HG03159 (cell line): ENCODE results near the gene AGMO.

Experiments used
- ATAC-seq: cut with Tn5 transposase; IDR thresholded peaks from one replicate; pipeline ENCODE4 v1.9.1; 2021; ENCODE audit warnings: mild to moderate bottlenecking, moderate library complexity; ENCODE audit not compliant: unreplicated experiment

The AGMO gene

DNA sequence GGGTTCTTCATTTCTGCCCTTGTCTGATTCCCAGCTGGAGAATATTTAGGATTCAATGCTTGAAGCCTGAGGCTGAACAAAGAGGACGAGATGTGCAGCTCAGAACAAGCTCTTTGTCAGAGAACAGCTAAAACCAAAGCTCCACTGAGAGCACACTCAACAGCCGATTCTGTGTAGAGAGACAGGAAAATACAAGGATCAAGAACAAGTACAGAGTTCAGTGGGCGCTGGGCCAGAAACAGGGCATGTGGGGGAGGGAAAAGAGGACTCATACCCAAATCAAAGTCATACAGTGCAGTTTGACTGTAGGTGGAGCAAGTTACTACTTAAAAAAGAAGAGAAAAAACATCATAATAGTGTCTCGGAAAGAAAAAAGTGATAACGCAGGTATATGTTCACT lies at the start of gene AGMO:
Gene AGMO, minus strand, starts transcription at position 181 of the 400 bp plus-strand sequence.
- no peak for ATAC-seq

DNA sequence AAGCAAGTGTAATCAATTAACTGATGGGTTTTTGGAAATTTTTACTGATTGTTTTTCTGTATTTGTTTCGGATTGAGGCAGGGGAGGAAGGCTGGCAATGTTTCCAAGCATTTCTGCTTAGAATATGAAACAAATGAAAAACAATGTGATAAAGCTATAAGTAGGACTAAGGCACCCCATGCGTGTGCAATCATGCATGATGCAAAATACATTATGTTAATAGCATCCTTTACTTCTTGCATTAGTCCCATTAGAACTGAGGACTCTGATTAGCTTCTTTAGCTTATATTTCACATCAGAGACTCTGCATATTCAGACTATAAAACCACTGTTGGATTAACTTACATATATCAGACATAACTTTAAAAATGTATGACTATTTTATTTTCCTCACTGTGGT lies 48.7 kb upstream of the AGMO start:
- ATAC-seq: no peak

DNA sequence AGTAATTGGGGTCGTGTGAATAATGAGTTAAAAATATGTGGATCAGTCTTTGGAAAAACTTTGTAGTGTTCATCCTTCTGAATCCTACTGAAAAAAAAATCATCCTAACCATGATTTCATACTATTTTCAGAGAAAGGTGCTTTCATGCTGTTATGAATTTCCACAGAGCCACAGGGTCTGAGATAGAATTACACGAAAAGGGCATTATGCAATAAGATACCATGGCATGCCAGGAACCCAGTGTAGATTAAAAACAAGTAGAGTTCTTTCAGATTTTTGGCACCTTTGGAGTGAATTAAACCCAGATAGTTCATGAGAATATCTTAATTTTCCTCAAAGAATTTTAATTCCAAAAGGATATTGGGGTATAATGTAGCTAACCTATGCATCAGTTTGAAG lies 47.5 kb upstream of the AGMO start:
- ATAC-seq: no peak

DNA sequence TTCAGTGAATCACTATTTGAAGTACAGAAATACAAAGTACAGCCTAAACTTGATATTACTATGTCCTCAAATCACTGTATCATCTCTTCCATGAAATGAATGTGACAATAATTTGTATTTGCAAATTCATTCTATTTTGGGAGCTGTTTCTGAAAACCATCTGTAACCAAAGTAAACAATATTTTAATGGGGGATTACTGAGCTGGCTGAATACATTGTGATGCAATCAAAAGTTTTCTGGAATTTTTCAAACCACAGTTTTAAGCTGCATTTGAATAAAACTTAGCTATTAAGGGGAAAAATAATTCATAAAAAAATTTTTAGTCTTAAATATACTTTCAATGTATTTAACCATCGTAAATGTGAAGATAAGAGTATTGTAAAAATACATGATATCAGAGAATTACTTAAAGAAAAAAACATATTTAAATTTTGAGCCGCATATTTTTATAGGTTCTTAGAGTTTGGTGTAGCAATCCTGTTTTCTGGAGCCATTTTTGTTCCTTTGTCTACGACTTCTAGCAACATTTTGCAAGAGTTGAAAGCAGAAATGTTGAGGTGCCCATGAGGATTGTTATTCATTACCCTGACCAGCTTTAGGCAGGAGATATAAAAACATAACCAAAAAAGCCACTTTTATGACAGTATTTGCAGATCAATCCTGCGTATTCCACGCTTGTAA lies 45.9 kb upstream of the AGMO start:
- ATAC-seq: no peak

DNA sequence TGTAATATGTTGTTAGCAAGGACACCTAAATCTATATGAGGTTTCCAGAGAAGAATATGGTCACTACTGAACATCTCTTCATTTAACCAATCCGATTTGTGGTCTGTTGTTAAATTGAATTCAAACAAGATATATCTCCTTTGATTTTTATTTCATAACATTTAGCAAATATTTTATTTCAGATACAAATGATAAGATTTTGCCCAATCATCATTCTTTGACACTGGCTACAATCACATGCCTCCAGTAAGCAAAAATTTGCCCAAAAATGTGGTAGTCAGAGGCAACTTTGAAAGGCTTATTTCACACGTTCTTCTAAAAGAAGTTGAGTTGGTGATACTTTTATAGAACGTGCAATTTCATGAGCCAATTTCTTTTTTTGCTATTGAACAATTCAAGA lies 44.7 kb upstream of the AGMO start:
- no peak for ATAC-seq

DNA sequence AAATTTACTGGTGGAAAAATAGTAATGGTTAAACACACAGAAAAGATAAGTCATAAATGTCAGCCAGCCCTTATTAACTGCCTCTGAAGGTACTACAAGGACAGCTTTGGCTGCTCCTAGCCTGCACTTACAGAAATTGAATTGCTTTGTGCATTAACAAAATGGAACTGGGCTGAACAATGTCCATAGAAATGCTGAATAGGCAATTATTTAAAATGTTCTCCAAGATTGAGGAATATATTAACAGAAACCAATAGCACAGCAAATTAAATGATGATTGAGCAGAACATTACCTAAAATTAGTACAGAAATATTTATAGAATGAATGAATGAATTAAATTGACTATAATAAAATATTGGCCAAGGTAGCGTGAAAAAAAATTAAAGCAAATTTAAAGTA lies 42.4 kb upstream of the AGMO start:
- no peak for ATAC-seq

DNA sequence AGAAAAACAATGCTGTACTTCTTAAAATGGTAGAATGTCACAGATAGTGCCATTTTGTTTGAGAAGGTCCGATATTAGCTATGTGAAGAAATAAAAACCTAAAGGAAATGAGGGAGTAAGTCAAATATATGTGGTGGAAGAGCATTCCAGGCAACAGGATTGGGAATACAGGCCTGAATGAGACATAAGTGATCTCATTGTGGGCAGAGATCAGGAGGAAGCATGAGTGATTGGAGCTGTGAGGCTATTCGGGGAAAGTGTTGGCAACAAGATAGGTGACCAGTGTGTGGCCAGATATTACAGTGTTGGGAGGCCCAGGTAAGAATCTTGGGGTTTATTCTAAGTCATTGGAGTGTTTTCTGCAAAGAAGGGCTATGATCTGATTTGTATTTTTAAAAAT lies 41.3 kb upstream of the AGMO start:
- ATAC-seq: no peak

DNA sequence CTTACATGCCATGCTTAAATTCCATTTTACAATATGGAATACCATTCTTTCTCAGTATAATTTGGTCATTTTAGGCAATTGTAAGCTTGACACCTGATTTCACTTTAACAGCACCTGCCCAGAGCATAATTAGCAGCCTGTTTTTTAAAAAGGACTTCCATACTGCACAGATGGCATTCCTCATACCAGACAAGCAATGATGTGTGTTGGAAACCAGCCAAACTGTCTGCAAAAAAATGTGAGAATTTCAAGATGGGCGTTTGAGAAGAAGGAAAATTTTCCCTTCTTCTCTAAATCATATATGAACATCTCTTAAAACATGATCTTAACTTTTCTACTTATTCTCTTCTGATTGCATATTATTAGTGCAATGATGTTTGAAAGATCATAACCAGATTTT lies 40.4 kb upstream of the AGMO start:
- ATAC-seq: no peak

DNA sequence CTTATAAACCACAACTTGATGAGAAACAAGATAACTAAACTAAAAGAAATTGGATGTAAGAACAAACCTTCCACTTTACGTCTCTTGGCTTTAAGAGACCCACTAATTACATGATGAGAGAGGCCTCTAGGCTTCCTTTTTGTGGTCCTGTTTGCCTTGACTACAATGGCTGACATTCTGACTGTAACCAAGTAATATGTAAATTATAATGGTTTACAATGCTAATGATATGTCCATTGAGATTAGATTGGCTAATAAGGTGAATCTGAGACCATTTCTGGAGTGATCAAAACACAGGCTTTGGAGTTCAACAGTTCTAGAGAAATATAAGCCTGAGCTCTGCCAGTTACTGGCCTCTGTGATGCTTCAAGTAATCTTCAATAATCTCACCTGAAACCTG lies 39.4 kb upstream of the AGMO start:
- ATAC-seq: no peak

DNA sequence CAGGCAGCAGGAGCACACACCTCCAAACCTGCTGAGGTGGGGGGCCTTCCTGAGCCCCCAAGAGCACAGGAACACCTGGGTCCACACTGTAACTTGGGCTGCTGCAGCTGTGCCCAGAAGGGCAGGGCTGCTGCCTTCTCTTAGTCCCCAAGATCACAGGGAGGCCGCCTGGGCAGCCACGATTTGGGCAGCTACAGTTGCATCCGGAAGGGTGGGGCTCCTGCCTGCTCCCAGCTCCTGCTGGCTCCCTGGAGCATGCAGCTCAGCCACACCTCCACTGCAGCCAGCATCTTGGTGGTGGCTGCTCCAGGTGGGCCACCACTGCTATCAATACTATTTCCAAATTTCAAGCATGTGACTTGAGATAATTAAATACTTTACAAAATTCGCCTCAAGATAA lies 38.5 kb upstream of the AGMO start:
- ATAC-seq: no peak

DNA sequence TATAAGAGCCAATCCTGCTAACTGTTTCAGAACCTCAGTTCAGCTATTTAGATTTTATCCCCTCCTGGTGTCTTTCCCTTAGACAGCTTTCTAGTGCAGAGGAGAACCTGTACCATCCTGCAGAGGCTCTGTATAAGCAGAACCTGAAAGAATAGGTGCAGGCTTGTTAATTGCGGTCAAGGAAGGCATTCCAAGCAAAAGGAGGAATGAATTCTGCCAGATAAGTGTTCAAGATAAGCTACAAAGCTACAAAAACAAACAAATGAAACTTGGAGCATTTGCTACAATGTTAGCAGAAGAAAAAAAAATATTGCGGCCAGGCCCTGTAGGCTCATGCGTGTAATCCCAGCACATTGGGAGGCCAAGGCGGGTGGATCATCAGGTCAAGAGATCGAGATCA lies 32.6 kb upstream of the AGMO start:
- no peak for ATAC-seq

DNA sequence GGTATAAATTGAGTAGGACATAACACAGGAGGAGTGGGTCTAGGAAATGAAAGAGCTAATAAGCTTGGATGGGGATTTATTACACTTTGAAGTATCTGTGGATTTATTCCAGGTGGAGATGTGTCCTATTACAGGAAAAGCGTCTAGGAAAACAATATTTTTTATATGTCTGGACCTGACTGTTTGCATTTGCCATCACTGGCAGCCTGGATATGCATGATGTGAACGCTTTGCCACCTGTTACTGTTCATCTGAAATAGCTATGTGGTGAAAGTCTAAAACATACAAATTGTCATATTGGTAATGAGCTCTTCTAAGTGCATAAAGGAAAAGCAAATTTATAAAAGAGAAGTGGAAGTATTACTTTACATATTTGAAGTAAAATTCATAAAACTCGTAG lies 31.6 kb upstream of the AGMO start:
- ATAC-seq: no peak

DNA sequence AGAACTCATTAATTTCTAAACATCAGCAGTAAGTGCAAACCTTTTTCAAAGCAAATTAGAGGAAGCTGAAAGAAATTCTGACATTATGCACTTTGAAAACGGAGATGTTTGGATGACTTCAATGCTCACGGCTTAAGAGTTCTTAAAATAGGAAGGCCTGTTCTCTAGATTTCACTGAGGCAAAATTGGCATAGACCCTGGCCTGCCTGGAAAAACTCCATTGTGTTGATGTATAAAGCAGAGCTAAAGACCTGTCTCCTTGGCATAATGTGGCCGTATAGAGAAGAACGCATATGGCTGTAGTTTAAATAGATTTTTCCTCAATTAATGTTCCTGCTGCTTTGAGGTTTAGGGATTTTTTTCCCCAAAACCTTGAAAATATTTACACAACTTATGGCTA lies 24.5 kb upstream of the AGMO start:
- no peak for ATAC-seq

DNA sequence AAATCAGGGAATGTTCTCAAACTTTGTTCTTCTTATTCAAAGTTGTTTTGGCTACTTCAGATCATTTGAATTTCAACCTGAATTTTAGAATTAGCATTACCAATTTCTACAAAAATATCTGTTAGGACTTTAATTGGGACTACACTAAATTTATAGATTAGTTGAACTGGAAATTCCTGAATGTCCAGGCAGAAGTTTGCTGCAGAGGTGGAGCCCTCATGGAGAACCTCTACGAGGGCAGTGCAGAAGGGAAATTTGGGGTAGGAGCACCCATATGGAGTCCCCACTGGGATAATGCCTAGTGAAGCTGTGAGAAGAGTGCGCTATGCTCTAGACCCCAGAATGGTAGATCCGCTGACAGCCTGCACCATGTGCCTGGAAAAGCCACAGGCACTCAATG lies 22.8 kb upstream of the AGMO start:
- ATAC-seq: no peak

DNA sequence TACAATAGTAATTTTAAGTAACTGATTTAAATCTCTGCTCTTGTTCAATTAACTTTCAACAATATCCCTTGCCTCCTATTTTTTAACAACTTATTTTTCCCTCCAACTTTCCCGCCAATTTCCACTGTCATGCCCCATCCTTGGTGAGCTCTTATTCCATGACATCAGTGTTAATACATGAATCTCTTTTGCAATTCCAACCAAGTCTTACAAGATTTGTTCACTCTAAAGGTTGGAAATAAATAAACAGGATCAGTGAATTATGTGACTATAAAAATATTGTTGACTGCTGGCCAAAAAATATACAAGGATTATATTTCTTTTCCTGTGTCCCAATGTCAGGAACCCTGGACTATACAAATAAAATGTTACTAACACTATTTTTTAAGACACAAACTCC lies 21.0 kb upstream of the AGMO start:
- no peak for ATAC-seq

DNA sequence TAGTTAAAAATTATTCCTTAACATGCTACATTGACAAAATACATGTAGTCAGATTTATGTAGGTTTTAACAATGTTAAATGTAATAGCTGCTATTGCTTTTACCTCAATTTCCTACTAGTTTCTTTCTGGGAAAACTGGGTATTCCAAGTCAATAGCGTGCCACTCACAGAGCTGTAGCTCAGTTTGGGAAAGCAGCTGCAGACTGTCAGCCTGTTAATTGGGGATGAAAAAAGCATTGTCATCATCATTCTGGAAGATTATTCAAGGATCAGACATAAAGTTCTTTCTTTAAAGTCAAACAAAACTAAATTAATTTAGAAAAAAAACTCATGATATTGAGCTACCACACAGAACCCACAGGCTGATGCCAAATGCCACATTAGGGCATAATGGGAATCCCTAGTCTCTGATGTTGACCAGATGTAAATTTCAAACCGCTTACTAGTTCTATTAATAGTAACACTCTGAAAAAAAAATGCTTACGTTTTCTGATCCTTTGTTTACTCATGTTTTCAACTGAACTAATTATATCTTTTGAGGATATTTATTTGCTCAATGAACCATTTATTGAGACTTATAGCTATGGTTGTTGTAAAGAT lies 19.6 kb upstream of the AGMO start:
- ATAC-seq: no peak

DNA sequence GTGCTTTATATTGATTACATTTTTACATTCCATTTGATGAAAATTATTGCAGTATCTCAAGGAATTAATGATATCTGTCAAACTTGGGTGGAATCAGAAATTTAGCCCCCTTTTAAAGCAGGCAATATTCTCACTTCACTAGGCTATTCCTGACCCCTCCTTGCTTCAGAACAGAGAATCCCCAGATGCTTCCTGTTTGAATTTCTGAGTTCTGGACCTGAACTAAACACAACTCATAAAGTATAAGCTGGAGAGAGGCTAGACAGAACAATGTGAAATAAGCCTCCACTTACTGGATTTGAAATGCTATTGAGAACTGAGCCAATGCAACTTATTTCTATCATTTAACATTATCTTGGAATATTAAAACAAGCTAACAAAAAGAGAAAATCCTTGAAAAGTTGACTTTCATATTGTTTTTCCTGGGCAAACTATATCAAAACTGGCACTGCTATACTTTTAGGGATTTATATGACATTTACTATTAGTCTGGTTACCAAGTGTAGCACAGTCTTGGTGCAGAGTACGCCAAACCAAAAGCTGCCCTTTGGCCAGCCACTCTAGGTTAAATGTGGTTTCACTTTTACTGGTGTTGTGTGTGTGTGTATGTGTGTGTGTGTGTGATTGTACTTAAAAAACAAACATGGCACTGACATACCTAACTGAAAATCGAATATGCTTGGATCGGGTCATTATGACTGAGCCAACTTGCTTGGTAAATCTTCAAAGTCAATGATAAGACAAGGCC lies 19.0 kb upstream of the AGMO start:
- no peak for ATAC-seq

DNA sequence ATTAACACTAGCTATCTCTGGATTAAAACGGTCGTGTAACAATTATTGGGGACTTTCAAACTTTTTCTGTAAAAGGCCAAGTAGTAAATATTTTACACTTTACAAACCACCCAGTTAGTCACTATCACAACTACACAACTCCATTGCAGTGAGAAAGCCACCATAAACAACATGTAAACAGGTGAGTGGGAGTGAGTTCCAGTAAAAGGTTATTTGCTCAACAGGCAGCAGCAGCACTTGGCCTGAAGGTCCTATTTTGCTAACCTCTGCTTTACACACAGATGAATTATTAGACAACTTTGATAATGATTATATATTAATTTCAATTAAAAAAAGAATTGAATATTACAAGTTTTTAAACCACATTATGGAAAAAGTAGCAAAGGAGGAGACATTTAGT lies 15.8 kb upstream of the AGMO start:
- no peak for ATAC-seq

DNA sequence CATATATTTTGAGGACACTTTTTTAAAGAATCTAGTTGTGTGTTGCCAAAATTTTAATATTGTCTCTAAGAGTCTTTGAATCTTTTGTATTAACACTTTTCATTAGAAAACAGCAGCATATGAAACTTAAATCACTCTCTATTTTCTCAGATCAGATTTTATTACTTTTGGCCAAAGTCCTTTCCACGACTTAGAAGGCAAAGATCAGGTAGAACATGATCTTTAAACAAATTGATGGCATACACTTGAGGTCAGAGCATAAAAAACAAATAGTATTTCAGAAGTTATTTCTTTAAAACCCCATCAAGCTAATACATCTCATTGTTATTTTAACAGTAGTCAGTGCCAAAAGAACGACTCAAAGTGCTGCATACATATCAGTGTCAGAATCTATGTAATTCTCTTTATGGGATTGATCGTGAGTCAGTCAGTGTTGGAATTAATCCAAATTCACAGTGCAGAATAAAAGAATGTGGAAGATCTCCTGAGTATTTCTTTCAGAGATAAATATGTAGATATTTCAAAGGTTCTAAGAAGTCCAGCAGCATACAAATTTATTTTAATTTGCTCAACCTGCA lies 9.6 kb upstream of the AGMO start:
- no peak for ATAC-seq

DNA sequence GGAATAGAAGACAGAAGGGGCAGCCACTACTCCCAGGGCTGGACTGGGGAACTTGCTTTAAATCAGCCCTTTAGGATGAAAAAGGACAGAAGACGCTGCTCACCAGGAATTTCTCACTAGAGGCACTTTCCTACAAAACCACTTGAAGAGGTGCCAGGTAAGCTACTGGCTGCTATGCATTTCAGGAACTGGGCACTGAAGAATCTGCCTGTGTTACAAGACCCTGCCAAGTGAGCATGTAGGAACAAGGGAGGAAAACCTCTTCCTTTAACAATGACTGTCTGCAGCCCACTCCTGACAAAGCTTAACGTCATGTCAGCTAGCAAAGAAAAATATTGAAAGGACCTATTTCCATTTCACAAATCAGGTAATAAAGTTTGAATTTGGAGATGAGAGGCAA lies 5.8 kb upstream of the AGMO start:
- ATAC-seq: no peak

DNA sequence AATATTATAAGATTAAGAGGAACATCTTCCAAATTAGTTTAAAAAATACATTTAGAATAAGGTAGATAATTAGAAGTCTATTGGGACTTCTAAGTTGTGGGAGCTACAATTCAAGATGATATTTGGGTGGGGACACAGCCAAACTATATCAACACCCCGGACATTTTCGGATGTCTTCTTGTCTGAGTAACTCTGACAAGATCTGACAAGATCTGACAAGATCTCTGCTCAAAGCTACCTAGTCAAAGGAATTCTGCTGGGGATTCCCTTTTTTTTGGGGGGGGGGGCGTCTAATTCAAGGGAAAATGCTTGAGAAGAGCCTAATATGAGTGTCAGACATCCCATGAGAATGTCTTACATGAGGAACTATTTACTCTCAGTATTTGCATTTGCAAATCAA lies 5.2 kb upstream of the AGMO start:
- ATAC-seq: no peak

DNA sequence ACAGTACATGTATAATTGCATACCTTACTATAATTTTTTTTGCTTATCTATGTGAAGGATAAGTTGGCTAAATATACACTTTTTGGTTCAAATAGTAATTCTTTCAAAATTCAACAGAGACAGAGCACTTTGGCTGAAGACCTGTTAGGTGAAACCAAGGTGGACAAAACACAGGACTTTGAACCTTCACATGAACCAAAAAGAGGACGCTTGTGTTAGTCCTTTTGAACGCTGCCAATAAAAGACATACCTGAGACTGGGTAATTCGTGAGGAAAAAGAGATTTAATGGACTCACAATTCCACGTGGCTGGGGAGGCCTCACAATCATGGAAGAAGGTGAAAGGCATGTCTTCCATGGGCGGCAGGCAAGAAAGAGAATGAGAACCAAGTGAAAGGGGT lies 4.7 kb upstream of the AGMO start:
- ATAC-seq: no peak
